IMR-90 (cell line): ENCODE results near the gene MBOAT2.

Experiments
- CEBPB ChIP-seq: IDR thresholded peaks from 2 replicates; pipeline ENCODE4 v1.6.1; 2012; ENCODE audit warnings: low read depth, low read length, improper control_type of control experiment
- CHD1 ChIP-seq: IDR thresholded peaks from 2 replicates; pipeline ENCODE4 v1.6.1; 2012; ENCODE audit warnings: low read depth, low read length, improper control_type of control experiment
- CTCF ChIP-seq: conservative IDR thresholded peaks from 2 replicates; pipeline ENCODE4 v1.5.1; 2012; ENCODE audit warnings: mild to moderate bottlenecking, low read depth, low read length, improper control_type of control experiment
- ELK1 ChIP-seq: fragments of 150-350 bp; IDR thresholded peaks from 2 replicates; pipeline ENCODE4 v1.6.1; 2016; ENCODE audit warnings: low read depth, mild to moderate bottlenecking, low read length, moderate library complexity, borderline replicate concordance
- FOS ChIP-seq: fragments of 150-350 bp; IDR thresholded peaks from 2 replicates; pipeline ENCODE4 v1.6.1; 2016; ENCODE audit warnings: low read depth, low read length
- MAFK ChIP-seq: IDR thresholded peaks from 2 replicates; pipeline ENCODE4 v1.6.1; 2012; ENCODE audit warnings: low read depth, low read length, improper control_type of control experiment
- MXI1 ChIP-seq: IDR thresholded peaks from 2 replicates; pipeline ENCODE4 v1.6.1; 2012; ENCODE audit warnings: low read depth, mild to moderate bottlenecking, low read length, moderate library complexity, borderline replicate concordance
- POLR2A ChIP-seq: IDR thresholded peaks from 2 replicates; pipeline ENCODE4 v1.6.1; 2012; ENCODE audit warnings: mild to moderate bottlenecking, low read depth, low read length
- SMC3 ChIP-seq: fragments of 150-350 bp; IDR thresholded peaks from 2 replicates; pipeline ENCODE4 v1.6.1; 2016; ENCODE audit warnings: low read depth, mild to moderate bottlenecking, antibody characterized with exemption, low read length, moderate library complexity

GRCh38 chr2:8819948-8820347, 183.5 kb downstream of the MBOAT2 start:
- no peak for TF ChIP-seq POLR2A
- no peak for TF ChIP-seq CTCF
- no peak for TF ChIP-seq FOS
- no peak for TF ChIP-seq CHD1
- no peak for TF ChIP-seq MAFK
- TF ChIP-seq ELK1, result no peak
- no peak for TF ChIP-seq SMC3
- TF ChIP-seq CEBPB, result no peak
- no peak for TF ChIP-seq MXI1
